GM18868 (cell line): Measurements from ENCODE around the gene TBC1D12.
"Not testable (repeated sequence)": the region's sequence is repeated elsewhere in the genome, so short reads cannot be mapped to it uniquely, and the experiment has no call there.

Source experiments
- ATAC-seq: cut with Tn5 transposase; IDR thresholded peaks from one replicate; pipeline ENCODE4 v1.9.1; 2021; ENCODE audit warnings: mild to moderate bottlenecking, moderate library complexity; ENCODE audit not compliant: unreplicated experiment

TBC1D12 gene

GRCh38 chr10:94402204-94402842 is at the start of gene TBC1D12:
Gene TBC1D12, plus strand, starts transcription at chr10:94402541. Its CDS starts 73 bp downstream, at chr10:94402614.
- peak; percentile 69 for ATAC-seq

GRCh38 chr10:94353336-94353735 is 49.0 kb upstream of the TBC1D12 start:
- no peak for ATAC-seq

- ATAC-seq: no peak
Observed at GRCh38 chr10:94355841-94356240, 46.5 kb upstream of the TBC1D12 start.

GRCh38 chr10:94357193-94357592 is 45.1 kb upstream of the TBC1D12 start:
- no peak for ATAC-seq

DNA sequence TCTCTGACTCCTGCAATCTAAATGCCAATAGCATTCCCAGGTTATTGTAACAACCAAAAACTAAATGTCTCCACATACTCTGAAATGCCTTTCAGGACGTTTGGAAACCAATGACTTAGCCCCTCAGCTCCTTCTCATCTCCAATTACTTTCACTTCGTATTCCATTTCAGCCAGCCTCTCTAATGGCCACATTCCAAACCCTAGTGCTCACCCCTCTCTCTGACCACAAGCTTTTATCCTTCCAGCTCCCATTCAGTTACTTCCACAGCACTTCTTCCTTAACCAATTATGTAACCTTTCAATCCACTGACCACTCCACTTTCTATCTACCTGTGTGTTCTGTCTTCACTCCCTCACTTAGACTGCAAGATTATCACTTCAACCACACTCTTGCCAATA is 43.9 kb upstream of the TBC1D12 start:
- no peak for ATAC-seq

DNA sequence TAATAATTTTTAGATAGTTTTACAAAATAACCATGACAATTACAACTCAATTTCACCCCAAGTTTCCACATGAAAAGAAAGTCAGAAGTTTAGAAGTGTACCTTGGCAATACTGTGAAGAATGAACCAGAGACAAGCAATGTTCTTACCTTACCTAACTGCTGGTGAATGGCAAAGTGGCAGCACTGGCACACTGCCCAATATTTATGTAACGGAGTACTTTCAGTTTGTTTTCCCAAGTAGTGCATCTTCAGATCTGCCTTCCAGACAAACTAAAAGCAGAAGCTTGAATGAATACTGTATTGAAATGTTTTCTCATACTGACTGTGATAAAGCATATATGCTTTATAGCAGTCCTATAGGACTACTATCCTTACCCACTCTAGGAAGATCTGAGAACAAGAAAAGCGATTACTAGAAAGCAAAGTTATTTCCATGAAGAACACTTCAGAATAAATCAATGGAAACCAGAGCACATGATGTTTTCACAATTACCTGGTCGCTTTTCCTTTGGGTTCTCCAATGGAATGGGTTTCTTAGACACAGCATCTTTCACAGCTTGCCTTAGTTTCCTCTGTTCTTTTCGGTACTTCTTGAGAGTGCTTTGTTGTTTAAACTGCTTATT is 41.1 kb upstream of the TBC1D12 start:
- no peak for ATAC-seq

- ATAC-seq: peak; percentile 99
Observed at GRCh38 chr10:94362360-94363250, 39.7 kb upstream of the TBC1D12 start, which contains the start of gene NOC3L. Gene NOC3L, minus strand, starts transcription at chr10:94362939. Its CDS starts 101 bp downstream, at chr10:94362838.

DNA sequence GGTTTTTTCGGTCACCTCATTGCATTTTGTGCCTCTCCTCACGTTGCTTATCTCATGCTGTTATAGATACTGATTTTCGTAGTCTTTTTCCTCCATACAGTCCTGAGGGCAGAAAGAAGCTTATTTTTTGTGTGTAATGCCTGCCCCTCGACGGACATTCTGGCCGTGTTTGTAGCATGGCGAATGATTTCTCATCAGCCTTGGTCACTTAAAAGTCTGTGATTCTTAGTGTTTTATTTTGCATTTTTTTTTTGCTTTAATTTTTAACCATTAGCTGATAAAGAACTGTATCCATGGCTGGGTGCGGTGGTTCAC is 39.1 kb upstream of the TBC1D12 start:
- ATAC-seq: no peak

DNA sequence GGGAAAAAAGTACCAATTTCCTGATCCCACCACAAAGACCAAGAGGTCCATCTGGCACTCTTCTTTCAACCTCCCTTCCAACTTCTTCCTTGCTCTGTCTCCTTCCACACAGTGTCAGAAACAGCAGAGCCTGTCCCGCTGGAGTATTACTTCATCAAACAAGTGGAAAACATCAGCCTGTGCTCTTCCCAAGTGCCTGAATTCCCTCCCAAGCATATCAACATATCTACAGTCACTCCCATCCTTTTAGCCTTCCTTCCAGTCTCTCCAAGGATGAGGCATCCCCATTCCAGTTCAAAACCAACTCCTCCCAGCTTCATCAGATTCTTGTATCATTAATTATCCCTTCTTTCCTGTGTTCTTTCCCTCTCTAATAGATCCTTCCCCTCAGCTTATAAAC is 37.9 kb upstream of the TBC1D12 start:
- ATAC-seq: no peak

GRCh38 chr10:94366382-94366781 is 36.0 kb upstream of the TBC1D12 start:
- ATAC-seq: no peak

DNA sequence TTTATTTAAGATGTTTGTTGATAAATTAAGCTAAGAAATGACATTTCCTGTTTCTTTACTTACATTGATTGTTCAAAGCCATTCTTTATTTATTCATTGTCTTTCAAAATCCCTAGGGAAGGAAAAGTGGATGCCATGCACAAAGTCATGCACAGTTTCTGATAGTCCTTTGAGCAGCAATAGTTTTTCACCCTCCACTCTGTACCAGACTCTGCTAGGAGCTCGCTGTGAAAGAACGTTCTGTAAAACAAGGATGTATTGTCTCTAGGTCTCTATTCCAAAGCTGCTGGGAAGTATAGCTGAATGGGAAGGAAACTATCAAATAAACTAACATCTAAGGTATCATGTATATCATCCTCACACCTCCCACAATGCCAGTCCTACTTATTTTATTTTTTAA is 31.8 kb upstream of the TBC1D12 start:
- no peak for ATAC-seq

DNA sequence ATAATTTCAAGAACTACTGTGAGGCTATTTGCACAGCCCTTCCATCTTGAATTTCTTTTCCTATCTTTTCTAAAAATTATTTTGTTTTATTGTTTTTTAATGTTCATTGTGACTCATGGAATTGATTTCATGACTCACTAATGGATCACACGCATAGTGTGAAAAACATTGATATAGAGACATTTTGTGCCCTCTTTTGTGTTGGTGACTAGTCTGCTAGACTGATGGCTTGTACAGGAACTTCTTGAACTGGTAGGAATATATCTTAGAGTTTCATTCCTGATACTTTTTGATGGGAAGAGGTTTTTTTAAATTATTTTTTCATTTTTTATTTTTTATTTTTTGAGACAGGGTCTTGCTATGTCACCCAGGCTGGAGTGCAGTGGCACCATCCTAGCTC is 27.0 kb upstream of the TBC1D12 start:
- ATAC-seq: no peak

DNA sequence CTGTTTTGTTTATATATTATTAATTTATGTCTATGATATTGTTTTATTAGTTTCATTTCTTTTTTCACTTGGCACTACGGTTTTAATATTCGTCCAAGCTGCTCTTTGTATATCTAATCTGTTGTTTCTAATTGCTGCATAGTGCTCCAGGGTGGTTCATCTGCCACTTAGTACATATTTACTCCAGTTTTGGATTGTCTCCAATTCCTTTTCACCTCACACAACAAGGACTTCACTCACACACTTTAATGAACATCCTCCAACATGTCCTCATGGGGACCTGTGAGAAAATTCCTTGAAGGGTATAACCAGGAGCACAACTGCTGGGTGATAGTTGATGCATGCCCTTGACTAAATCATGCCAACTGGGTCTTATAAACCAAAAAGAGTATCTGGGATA is 25.5 kb upstream of the TBC1D12 start:
- ATAC-seq: no peak

- ATAC-seq: no peak
Observed at GRCh38 chr10:94383530-94383929, 18.8 kb upstream of the TBC1D12 start.

DNA sequence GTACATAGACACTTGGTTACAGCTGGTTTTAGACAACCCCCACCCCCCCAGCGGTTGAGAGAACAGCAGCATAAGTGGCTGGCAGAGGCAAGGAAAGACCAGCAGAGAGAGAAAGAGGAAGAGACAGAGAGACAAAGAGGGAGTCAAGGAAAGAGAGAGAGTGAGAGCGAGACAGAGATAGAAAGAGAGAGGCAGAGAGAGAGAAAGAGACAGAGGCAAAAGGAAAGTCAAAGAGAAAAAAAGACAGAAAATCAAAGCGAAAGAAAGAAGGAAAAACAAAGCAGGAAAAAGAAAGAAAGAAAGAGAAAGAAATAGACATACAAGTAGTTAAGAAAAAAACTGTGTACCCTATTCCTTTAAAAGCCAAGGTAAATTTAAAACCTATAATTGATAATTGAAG is 16.6 kb upstream of the TBC1D12 start:
- not testable (repeated sequence) for ATAC-seq

GRCh38 chr10:94392117-94392516 is 10.2 kb upstream of the TBC1D12 start:
- ATAC-seq: not testable (repeated sequence)

GRCh38 chr10:94397549-94398370 is 4.6 kb upstream of the TBC1D12 start:
- ATAC-seq: no peak

- ATAC-seq: no peak
Observed at GRCh38 chr10:94398762-94399161, 3.6 kb upstream of the TBC1D12 start.

GRCh38 chr10:94402843-94403379 is 570 bp downstream of the TBC1D12 start:
- peak; percentile 20 for ATAC-seq

DNA sequence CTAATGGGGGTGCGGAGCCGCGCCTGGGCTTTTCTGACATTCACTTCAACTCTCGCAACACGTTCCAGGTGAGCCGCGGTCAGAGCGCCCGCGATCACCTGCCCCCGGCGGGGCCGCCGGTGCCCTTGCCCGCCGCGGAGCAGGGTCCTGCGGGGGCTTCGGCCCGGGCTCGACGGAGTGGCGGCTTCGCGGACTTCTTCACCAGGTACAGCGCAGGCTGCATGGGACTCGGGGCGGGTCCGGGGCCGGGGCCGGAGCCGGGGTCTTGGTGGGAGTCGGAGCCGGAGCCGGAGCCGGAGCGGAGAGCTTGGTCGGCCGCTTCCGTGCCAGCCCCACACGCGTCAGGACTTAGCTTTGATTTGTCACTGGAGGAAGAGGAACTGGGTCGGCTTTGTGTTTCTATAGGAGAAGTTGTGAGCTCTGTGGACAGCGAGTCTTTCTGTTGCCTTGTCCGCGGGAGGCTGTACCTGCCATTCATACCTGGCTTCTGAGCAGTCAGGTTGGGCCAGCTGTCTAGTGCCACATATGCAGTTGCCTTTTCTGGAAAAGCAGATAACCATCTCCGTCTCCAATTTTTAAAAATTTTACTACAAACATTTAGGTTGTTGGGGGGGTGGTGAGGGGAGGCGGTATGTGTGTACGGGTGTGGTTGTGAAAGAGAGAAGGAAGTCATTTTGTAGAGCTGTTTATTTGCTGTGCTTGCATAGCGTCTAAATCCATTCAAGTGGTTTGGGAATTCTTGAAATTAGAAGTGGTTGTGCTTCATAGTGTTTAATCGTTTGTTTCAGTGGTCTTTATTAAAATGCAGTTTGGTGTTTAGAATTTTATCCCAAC is 1.3 kb downstream of the TBC1D12 start:
- ATAC-seq: peak; percentile 60
